ENCODE results near the gene MRPL32. TPM values are rescaled to one million over a fixed set of nuclear protein-coding genes. Genes with fewer than 3 reads are reported as not detected.

Gene MRPL32
- total RNA-seq (2021), result 97.2 and 101 TPM in 2 replicates
- long read RNA-seq, transcript MRPL32-201 (3 exons, 1,035 nt), result major isoform, 63 of 130 reads
- long read RNA-seq, partial matches to known transcripts, result 49 of 130 reads
- long read RNA-seq, other reads (novel, unspliced or antisense), result 15 of 130 reads

- H3K79me2 ChIP-seq (ENCODE audit: insufficient read depth, low read length), result peaks cover 49% of the 10 kb centered on the region
- H3K9ac ChIP-seq (ENCODE audit: extremely low read depth, insufficient read length, low read length), result peak within 1 kb of the TSS; percentile 95
- H3K27ac ChIP-seq (ENCODE audit: insufficient read length, low read depth, low read length), result no peak within 1 kb of the TSS
- H3K18ac ChIP-seq (ENCODE audit: insufficient read length, low read depth, low read length), result peak within 1 kb of the TSS; percentile 75
- H3K23me2 ChIP-seq (ENCODE audit: insufficient read length, low read depth, low read length, poor library complexity, severe bottlenecking), result peaks cover 11% of the 10 kb centered on the region
- no peak within 1 kb of the TSS for H3K23ac ChIP-seq (ENCODE audit: insufficient read length, low read depth, low read length)
- TF ChIP-seq CTCF (conservative IDR thresholded peaks at IDR 0.05), result no peak
- no peak within 1 kb of the TSS for H2BK120ac ChIP-seq (ENCODE audit: low read depth, low read length, poor library complexity, severe bottlenecking)
- Mint-ChIP-seq H3K36me3 (ENCODE audit: insufficient read depth in 1 of 3, low read depth in 3 of 3) (peaks cover 11 to 40% (median 34%) of the 10 kb centered on the region in 3 experiments), H3K4me1 (peaks cover 17 to 24% of the 10 kb centered on the region in 2 experiments), H3K27me3 (ENCODE audit: low read depth) (0 out of 2 replicates have a peak, but pooled peaks cover 2% of the 10 kb centered on the region), H3K9me3 (peaks cover 0 to 3% of the 10 kb centered on the region in 2 experiments; a peak in 1 of 5 replicates), H3K27ac (peak within 1 kb of the TSS; percentile 98 to 99 (median 99)), H3K4me3 (peak within 1 kb of the TSS; percentile 97 to 100)
- no peak within 1 kb of the TSS for H3T11ph ChIP-seq (ENCODE audit: low read length)
- no peaks in the 10 kb centered on the region for H4K20me1 ChIP-seq (ENCODE audit: control insufficient read depth, insufficient read depth, insufficient read length)
- peak within 1 kb of the TSS; percentile 80 for H3K4me2 ChIP-seq (ENCODE audit: insufficient read depth, insufficient read length, low read length)
- peak within 1 kb of the TSS; percentile 84 for H3K14ac ChIP-seq (ENCODE audit: insufficient read depth, low read length)
- no peaks in the 10 kb centered on the region for H3K79me1 ChIP-seq (ENCODE audit: insufficient read depth, low read depth, low read length, poor library complexity, severe bottlenecking)
- WGBS (ENCODE audit: extremely low coverage, insufficient read length, low lambda C conversion rate), result no CpG with 5 or more reads among the region's 56 CpGs
- peak; percentile 97 for DNase-seq
- H2AFZ ChIP-seq (ENCODE audit: low read length), result no peak within 1 kb of the TSS
- no peak within 1 kb of the TSS for H2BK15ac ChIP-seq (ENCODE audit: low read depth, low read length)
- H3K56ac ChIP-seq (ENCODE audit: insufficient read length, low read depth, low read length), result no peak within 1 kb of the TSS
- no peak within 1 kb of the TSS for H4K5ac ChIP-seq (ENCODE audit: insufficient read length, low read depth, low read length)
- no peak within 1 kb of the TSS for H2BK12ac ChIP-seq (ENCODE audit: insufficient read length, low read depth, low read length)
- H3K4ac ChIP-seq (ENCODE audit: low read depth, low read length), result no peak within 1 kb of the TSS
- no peak within 1 kb of the TSS for H2BK20ac ChIP-seq (ENCODE audit: low read depth, low read length, poor library complexity, severe bottlenecking)
- H3K9me3 ChIP-seq (ENCODE audit: control insufficient read depth, low read depth, low read length), result no peaks in the 10 kb centered on the region
- no peak within 1 kb of the TSS for H4K91ac ChIP-seq (ENCODE audit: insufficient read length, low read depth, low read length)
- H2BK5ac ChIP-seq (ENCODE audit: insufficient read length, low read length), result peak within 1 kb of the TSS; percentile 46
- H3K4me1 ChIP-seq (ENCODE audit: insufficient read depth, low read length), result no peaks in the 10 kb centered on the region
- no peaks in the 10 kb centered on the region for H3K27me3 ChIP-seq (ENCODE audit: insufficient read depth, low read length)
- no peak within 1 kb of the TSS for H4K8ac ChIP-seq (replicated peaks; ENCODE audit: insufficient read length, low read depth, low read length)
- no peak within 1 kb of the TSS for H2AK5ac ChIP-seq (ENCODE audit: insufficient read length, low read length)
Measured at GRCh38 chr7:42931834-42932651, at the start of gene MRPL32, which contains the start of gene PSMA2. Gene MRPL32 (plus strand): TSS chr7:42932376. CDS start chr7:42932387, 11 bp downstream. Gene PSMA2 (minus strand): TSS chr7:42932174. CDS start chr7:42932158, 16 bp downstream.

Measured in H9 (cell line).